GM21390 (cell line): Measurements from ENCODE around the gene ZDHHC11.
"Not testable (repeated sequence)": the region's sequence is repeated elsewhere in the genome, so short reads cannot be mapped to it uniquely, and the experiment has no call there.

Source experiments
- ATAC-seq: cut with Tn5 transposase; IDR thresholded peaks from one replicate; pipeline ENCODE4 v1.9.1; 2021; ENCODE audit not compliant: unreplicated experiment

The ZDHHC11 gene

GRCh38 chr5:763998-764781 is 86.6 kb downstream of the ZDHHC11 start:
- no peak for ATAC-seq

GRCh38 chr5:763397-763796 is 87.4 kb downstream of the ZDHHC11 start:
- no peak for ATAC-seq

- not testable (repeated sequence) for ATAC-seq
Observed at GRCh38 chr5:762996-763395, 87.8 kb downstream of the ZDHHC11 start.

DNA sequence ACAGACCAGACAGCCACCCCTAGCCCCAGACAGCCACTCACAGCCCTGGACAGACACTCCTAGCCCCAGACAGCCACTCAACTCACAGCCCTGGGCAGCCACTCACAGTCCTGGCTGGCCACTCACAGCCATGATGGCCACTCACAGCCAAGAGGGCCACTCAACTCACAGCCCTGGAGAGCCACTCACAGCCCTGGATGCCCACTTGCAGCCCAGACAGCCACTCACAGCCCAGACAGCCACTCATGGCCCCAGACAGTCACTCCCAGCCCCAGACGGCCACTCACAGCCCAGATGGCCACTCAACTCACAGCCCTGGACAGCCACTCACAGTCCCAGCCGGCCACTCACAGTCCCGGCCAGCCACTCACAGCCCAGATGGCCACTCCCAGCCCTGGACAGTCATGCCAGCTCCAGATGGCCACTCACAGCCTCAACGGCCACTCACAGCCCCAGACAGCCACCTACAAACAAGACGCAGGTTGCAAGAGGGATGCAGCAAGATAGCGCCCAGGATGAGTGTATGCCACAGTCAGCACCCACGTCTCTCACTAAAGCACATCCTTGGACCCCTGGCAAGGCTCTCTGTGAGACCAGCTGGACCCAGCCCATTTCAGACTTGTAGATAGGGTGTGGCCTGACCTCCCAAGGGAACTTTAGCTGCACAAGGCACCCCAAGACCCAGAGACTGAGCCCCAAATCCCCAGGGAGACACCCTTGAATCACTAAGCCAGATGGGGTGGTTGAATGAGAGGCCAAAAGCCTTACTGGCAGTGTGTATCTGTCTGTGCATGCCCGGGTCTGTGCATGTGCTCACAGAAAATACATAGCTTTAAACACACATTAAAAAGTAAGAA is 88.7 kb downstream of the ZDHHC11 start:
- ATAC-seq: no peak

GRCh38 chr5:761059-761771 is 89.6 kb downstream of the ZDHHC11 start:
- no peak for ATAC-seq

- no peak for ATAC-seq
Observed at GRCh38 chr5:760363-761058, 90.3 kb downstream of the ZDHHC11 start.

- ATAC-seq: no peak
Observed at GRCh38 chr5:759781-760362, 90.9 kb downstream of the ZDHHC11 start.

DNA sequence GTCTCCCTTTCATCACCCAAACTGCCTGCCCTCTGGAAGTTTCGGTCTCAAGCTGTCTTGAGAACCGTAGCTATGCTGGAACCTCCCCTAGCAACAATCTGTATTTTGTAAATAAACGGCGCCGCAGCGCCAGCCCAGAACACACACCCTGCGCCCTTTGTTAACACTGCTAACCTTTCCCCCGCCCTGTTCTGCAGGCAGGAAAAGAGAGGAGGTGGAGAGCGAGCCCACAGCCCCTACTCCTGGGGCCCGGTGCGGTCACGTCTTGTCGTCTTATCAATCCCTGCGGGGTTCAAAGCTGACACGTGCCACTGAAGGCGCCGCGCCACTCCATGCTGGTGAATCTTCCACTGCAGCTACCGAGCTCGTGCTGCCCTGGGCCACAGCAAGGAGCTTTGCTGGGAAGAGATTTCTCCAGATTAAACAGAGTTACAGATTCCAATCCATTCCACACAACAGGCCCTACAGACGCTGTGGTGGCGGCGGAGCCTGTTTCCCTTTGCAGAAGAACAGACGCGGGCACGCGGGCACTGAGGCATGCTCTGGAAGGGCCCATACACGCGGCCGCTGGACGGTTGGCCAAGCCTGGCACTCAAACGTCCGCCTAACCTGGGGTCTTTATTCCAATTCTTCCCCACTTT is 91.6 kb downstream of the ZDHHC11 start:
- no peak for ATAC-seq

DNA sequence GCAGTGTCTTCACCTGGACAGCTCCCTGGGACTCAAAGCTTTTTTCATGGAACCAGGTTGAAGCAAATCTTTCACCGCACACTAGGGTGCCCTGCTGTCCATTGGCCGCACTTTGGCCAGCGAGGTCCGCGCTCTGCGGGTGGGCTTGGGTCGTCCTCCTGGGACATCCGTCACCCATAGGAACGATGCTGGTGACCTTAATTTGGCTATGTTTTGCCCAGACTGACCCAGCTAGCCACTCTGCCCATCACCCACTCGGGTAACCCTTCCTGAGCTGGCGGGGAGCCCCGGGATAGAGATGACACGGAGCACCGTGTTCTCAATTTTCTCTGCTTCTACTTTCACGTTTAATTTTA is 92.1 kb downstream of the ZDHHC11 start:
- ATAC-seq: no peak

DNA sequence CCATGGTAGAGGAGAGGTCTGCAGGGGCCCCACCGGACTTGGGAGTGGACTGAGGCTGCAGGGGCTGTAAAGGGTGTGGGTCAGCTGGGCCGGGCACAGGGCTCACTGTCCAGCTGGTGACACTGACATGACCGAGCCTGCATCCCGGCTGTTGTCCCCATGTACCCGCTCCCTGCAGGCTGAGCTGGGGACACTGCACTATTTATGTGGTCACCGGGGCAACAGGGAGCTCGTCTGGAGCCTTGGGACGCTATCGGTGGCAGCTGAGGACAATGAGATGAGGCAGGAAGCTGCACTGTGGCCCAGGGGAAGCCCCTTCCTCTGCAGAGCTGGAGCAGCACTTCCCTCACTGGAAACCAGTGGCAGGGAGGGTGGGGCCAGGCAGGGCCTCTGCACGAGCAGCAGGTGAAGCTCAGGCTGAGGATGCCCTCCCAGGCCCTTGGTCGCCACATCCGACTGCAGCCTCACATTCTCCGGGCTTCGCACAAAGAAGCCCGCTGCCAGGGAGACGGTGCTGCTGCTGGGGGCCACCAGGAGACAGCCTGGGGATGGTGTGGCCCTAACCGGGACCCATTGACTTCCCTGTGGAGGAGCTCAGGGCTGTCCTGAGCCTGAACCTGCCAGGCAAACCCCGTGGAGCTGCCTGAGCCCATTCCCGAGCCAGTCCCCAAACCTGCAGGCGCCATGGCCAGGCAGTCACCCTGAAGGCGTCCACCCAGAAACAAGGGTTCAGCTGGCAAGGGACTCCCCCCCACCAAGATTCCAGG is 92.7 kb downstream of the ZDHHC11 start:
- ATAC-seq: no peak

DNA sequence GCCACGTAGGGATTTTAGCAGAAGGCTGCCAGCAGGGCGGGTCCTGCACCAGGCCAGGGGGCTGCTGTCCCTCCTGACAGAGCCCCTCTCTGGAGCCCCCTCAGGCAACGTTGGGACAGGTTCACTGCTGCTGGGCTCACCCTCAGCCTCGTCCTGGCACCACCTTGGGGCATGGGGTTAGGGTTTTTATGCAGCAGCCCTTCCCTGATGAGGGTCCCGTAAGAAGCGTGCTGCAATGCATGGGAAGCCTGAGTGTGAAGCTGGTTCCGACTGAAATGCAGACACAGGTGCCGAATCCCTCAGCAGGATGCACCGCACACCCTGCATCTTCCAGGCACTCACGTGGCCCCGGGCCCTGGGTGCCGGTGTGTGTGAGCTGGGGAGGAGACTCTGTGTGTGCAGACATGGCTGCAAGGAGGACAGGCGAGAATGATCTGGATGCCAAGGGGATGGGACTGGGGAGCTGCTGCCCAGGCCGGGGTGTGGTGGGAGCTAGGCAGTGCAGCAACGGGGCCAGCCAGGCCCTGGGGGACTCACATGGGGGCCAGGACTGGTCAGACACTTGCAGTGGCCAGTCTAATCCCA is 93.3 kb downstream of the ZDHHC11 start:
- ATAC-seq: no peak

DNA sequence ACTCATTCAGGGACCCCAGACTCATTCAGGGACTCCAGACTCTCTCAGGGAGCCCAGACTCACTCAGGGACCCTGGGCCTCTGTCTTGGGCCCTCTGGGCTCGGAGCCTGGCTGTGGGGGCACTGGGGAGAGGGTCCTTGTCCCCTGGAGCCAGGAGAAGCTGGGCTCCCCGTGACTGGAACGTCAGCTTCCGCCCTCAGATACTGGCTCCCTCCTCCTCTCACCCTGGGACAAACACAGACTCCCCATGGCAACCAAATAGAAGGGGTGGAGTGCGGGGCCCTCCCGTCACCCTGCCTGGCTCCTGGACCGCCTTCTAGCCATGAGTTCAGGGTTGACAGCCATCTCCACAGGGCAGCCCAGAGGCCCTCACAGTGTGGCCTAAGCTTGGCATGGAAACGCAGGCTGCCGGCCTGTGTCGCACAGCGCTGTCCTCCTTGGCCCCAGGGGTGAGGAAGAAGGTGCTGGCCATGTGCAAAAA is 93.9 kb downstream of the ZDHHC11 start:
- no peak for ATAC-seq

DNA sequence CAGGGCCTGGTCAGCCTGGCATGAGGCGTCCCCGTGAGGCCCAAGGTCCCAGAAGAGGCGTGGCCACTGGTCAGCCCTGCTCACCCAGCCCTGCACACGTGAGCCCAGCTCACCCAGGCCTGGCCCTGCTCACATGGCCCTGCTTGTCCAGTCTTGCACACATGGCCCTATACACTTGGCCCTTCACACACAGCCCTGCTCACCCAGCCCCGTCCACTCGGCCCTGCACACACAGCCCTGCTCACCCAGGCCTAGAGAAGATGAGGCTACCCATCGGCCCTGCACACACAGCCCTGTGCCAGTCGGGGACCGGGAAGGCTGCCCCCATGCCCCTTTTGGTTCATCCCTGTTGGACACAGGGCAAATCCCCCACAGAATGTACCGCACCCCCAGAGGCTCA is 94.6 kb downstream of the ZDHHC11 start:
- ATAC-seq: no peak

DNA sequence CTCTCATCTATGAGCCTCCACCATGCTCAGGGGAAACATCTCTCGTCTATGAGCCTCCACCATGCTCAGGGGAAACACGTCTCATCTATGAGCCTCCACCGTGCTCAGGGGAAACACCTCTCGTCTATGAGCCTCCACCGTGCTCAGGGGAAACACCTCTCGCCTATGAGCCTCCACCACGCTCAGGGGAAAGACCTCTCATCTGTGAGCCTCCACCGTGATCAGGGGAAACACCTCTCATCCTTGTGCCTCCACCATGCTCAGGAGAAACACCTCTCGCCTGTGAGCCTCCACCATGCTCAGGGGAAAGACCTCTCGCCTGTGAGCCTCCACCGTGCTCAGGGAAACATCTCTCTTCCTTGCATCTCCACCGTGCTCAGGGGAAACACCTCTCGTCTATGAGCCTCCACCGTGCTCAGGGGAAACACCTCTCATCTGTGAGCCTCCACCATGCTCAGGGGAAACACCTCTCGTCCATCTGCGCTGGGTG is 96.6 kb downstream of the ZDHHC11 start:
- not testable (repeated sequence) for ATAC-seq

DNA sequence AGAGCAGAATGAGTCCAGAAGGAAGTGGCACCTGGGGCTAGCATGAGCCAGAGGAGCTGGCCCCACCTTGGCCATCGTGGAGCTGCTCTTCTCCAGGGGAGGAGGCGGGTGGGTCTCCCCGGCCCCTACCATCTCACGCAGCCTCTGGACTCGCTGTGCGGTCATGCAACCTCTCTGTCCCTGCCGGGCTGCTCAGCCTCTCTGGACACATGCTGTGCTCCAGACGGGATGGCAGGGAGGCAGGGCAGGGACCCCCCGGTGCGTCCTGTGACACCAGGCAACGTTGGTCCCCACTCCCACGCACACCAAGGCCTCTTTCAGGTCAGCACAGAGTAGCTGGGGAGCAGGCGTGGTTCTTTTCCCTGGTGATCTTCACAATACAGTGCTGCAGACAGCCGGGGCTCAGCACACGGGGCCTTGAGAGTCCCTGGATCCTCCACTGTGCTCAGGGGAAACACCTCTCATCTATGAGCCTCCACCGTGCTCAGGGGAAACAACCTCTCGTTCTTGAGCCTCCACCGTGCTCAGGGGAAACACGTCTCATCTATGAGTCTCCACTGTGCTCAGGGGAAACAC is 97.1 kb downstream of the ZDHHC11 start:
- not testable (repeated sequence) for ATAC-seq

- not testable (repeated sequence) for ATAC-seq
Observed at GRCh38 chr5:752532-753115, 98.2 kb downstream of the ZDHHC11 start.

- not testable (repeated sequence) for ATAC-seq
Observed at GRCh38 chr5:751992-752391, 98.8 kb downstream of the ZDHHC11 start.

DNA sequence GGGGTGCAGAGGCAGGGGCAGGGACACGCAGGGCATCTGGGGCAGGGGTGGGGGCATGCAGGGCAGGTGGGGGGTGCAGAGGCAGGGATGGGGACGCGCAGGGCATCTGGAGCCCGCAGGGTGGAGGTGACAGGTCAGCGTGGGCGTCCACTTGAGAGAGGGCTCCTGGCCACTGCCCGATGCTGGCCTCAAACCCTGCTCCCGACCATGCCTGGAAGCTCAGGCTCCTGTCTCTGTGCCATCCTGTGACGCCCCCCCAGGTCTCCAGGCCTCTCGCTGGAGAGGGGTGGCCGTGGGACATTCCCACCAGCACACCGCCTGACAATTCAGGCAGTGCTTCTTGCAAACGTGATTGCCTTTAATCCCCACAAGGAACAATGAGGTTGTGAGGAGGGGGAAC is 99.3 kb downstream of the ZDHHC11 start:
- no peak for ATAC-seq
